WTC11 (cell line): ENCODE data around the gene ZNF714.

Experiments used
- ELF4 ChIP-seq: sonication (generic); formaldehyde crosslinking; IDR thresholded peaks from 2 replicates; pipeline ENCODE4 v1.8.1; 2022; ENCODE audit warnings: low read depth, mild to moderate bottlenecking, moderate library complexity, missing genetic modification reagents
- FOXK1 ChIP-seq: sonication (generic); formaldehyde crosslinking; IDR thresholded peaks from 2 replicates; pipeline ENCODE4 v1.8.0; 2022; ENCODE audit warnings: mild to moderate bottlenecking, moderate library complexity, missing genetic modification reagents
- KAT7 ChIP-seq: sonication (generic); formaldehyde crosslinking; IDR thresholded peaks from 2 replicates; pipeline ENCODE4 v1.8.1; 2023; ENCODE audit warnings: missing genetic modification reagents, mild to moderate bottlenecking, borderline replicate concordance
- SP1 ChIP-seq: sonication (generic); formaldehyde crosslinking; conservative IDR thresholded peaks from 2 replicates; pipeline ENCODE4 v1.8.1; 2022; ENCODE audit warnings: missing genetic modification reagents
- STAT6 ChIP-seq: sonication (generic); formaldehyde crosslinking; conservative IDR thresholded peaks from 2 replicates; pipeline ENCODE4 v1.8.1; 2023; ENCODE audit warnings: mild to moderate bottlenecking, low read depth, missing genetic modification reagents, moderate library complexity
- USF2 ChIP-seq: sonication (generic); formaldehyde crosslinking; IDR thresholded peaks from 2 replicates; pipeline ENCODE4 v1.8.1; 2023; ENCODE audit warnings: mild to moderate bottlenecking, missing genetic modification reagents, moderate library complexity
- ZBTB43 ChIP-seq: sonication (generic); formaldehyde crosslinking; IDR thresholded peaks from 2 replicates; pipeline ENCODE4 v1.8.1; 2023; ENCODE audit warnings: mild to moderate bottlenecking, missing genetic modification reagents
- TF ChIP-seq, protein P1 (sequence below): fragments of 200-600 bp; IDR thresholded peaks from 2 replicates; pipeline ENCODE4 v1.8.0; 2022; ENCODE audit warnings: antibody characterized with exemption
- TF ChIP-seq, protein P2 (sequence below): sonication (generic); formaldehyde crosslinking; IDR thresholded peaks from 2 replicates; pipeline ENCODE4 v1.8.0; 2022; ENCODE audit warnings: mild to moderate bottlenecking, missing genetic modification reagents

DNA sequence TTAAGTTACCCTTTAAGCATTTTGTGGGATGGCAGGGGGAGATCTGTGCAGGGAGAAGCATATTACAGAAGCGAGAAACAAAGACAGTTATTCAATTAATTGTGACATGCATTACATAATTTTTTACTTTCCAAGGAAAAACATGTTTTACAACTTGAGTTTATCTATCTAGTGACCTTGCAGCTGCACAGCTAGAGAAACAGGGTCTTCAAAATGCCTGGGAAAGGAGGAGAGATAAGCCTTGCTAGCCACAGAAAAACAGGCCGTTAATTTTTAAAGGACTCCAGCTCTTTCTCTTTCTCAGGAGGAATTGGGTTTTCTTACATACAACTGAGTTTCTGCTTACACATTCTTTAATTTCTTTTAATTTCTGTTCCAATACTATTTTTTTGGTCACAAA lies 45.0 kb downstream of the ZNF714 start:
- no peak for TF ChIP-seq STAT6
- TF ChIP-seq, protein P1, sequence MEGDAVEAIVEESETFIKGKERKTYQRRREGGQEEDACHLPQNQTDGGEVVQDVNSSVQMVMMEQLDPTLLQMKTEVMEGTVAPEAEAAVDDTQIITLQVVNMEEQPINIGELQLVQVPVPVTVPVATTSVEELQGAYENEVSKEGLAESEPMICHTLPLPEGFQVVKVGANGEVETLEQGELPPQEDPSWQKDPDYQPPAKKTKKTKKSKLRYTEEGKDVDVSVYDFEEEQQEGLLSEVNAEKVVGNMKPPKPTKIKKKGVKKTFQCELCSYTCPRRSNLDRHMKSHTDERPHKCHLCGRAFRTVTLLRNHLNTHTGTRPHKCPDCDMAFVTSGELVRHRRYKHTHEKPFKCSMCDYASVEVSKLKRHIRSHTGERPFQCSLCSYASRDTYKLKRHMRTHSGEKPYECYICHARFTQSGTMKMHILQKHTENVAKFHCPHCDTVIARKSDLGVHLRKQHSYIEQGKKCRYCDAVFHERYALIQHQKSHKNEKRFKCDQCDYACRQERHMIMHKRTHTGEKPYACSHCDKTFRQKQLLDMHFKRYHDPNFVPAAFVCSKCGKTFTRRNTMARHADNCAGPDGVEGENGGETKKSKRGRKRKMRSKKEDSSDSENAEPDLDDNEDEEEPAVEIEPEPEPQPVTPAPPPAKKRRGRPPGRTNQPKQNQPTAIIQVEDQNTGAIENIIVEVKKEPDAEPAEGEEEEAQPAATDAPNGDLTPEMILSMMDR: no peak
- no peak for TF ChIP-seq ELF4
- TF ChIP-seq USF2: no peak
- no peak for TF ChIP-seq SP1 (CRISPR knock-in tag)
- TF ChIP-seq, protein P2, sequence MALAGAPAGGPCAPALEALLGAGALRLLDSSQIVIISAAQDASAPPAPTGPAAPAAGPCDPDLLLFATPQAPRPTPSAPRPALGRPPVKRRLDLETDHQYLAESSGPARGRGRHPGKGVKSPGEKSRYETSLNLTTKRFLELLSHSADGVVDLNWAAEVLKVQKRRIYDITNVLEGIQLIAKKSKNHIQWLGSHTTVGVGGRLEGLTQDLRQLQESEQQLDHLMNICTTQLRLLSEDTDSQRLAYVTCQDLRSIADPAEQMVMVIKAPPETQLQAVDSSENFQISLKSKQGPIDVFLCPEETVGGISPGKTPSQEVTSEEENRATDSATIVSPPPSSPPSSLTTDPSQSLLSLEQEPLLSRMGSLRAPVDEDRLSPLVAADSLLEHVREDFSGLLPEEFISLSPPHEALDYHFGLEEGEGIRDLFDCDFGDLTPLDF (CRISPR knock-in tag): no peak
- no peak for TF ChIP-seq KAT7 (CRISPR knock-in tag)
- no peak for TF ChIP-seq FOXK1 (CRISPR knock-in tag)
- TF ChIP-seq ZBTB43 (CRISPR knock-in tag): no peak
